GM23338 (cell line): ENCODE results near the gene PARD6B. TPM values are rescaled to one million over a fixed set of nuclear protein-coding genes. Genes with fewer than 3 reads are reported as not detected.

Experiments
- ATAC-seq: fragments of 200-7000 bp; cut with Tn5 transposase; 3 replicates; pipeline ENCODE4 v1.9.1; 2020
- DNase-seq: peaks from one replicate; pipeline ENCODE4 v3.0.0-alpha.2; 2015; ENCODE audit warnings: low spot score
- H2AFZ ChIP-seq: fragments of 200-600 bp; sonication (generic); 2 replicates; pipeline ENCODE4 v1.8.0; 2016; ENCODE audit warnings: antibody characterized with exemption, mild to moderate bottlenecking, moderate library complexity
- H3F3A ChIP-seq: fragments of 200-600 bp; sonication (generic); replicated peaks from 2 replicates; pipeline ENCODE4 v1.8.0; 2017; ENCODE audit warnings: antibody characterized with exemption, mixed run types, low read depth
- H3K27ac ChIP-seq: fragments of 200-600 bp; sonication (generic); 2 replicates; pipeline ENCODE4 v1.6.1; 2016; ENCODE audit warnings: low read depth
- H3K27me3 ChIP-seq: fragments of 200-600 bp; sonication (generic); 2 replicates; pipeline ENCODE4 v1.8.0; 2016; ENCODE audit warnings: mild to moderate bottlenecking, mixed run types, moderate library complexity; ENCODE audit not compliant: insufficient read depth
- H3K36me3 ChIP-seq: fragments of 200-600 bp; sonication (generic); 2 replicates; pipeline ENCODE4 v1.8.0; 2016; ENCODE audit warnings: mild to moderate bottlenecking; ENCODE audit not compliant: insufficient read depth
- H3K4me1 ChIP-seq: fragments of 200-600 bp; sonication (generic); 2 replicates; pipeline ENCODE4 v1.8.0; 2016; ENCODE audit warnings: mild to moderate bottlenecking, moderate library complexity; ENCODE audit not compliant: insufficient read depth
- H3K4me2 ChIP-seq: fragments of 200-600 bp; sonication (generic); 2 replicates; pipeline ENCODE4 v1.7.1; 2017; ENCODE audit warnings: mixed run types
- H3K4me3 ChIP-seq: fragments of 200-600 bp; sonication (generic); 2 replicates; pipeline ENCODE4 v1.6.1; 2016; ENCODE audit warnings: mixed run types
- H3K79me2 ChIP-seq: fragments of 200-600 bp; sonication (generic); replicated peaks from 2 replicates; pipeline ENCODE4 v1.8.0; 2017; ENCODE audit warnings: mild to moderate bottlenecking; ENCODE audit not compliant: insufficient read depth
- H3K9me2 ChIP-seq: fragments of 200-600 bp; sonication (generic); 2 replicates; pipeline ENCODE4 v1.8.0; 2017; ENCODE audit not compliant: insufficient read depth
- H4K20me1 ChIP-seq: fragments of 200-600 bp; sonication (generic); replicated peaks from 2 replicates; pipeline ENCODE4 v1.8.0; 2017; ENCODE audit warnings: mild to moderate bottlenecking; ENCODE audit not compliant: insufficient read depth
- H3K27ac Mint-ChIP-seq: 2 replicates; pipeline ENCODE4 v1.8.0; 2020; ENCODE audit warnings: inconsistent platforms, mild to moderate bottlenecking, moderate library complexity, mixed read lengths
- H3K27me3 Mint-ChIP-seq: 3 replicates; pipeline ENCODE4 v1.8.0; 2022; ENCODE audit warnings: low read depth, mild to moderate bottlenecking, moderate library complexity, mixed read lengths, inconsistent platforms; ENCODE audit not compliant: insufficient read depth, poor library complexity
- H3K36me3 Mint-ChIP-seq: 3 replicates; pipeline ENCODE4 v1.8.0; 2021; ENCODE audit warnings: low read depth, mild to moderate bottlenecking, inconsistent platforms, moderate library complexity, mixed read lengths
- H3K4me1 Mint-ChIP-seq: 3 replicates; pipeline ENCODE4 v1.8.0; 2020; ENCODE audit warnings: mild to moderate bottlenecking, inconsistent platforms, mixed read lengths
- H3K4me3 Mint-ChIP-seq: 3 replicates; pipeline ENCODE4 v1.8.0; 2021; ENCODE audit warnings: moderate library complexity, mild to moderate bottlenecking, inconsistent platforms, mixed read lengths
- H3K9me3 Mint-ChIP-seq: 3 replicates; pipeline ENCODE4 v1.8.0; 2020; ENCODE audit warnings: moderate library complexity, mild to moderate bottlenecking, inconsistent platforms, mixed read lengths
- EZH2phosphoT487 ChIP-seq: fragments of 200-600 bp; sonication (generic); IDR thresholded peaks from one replicate; pipeline ENCODE4 v1.8.1; 2018; ENCODE audit warnings: antibody characterized with exemption; ENCODE audit not compliant: unreplicated experiment
- NANOG ChIP-seq: IDR thresholded peaks from 2 replicates; pipeline ENCODE4 v1.6.1; 2016; ENCODE audit warnings: antibody characterized with exemption, borderline replicate concordance
- ZNF462 ChIP-seq: fragments of 250-450 bp; sonication (Bioruptor Pico); IDR thresholded peaks from 2 replicates; pipeline ENCODE4 v1.5.0; 2020; ENCODE audit warnings: mild to moderate bottlenecking, moderate library complexity
- polyA plus RNA-seq: library from polyadenylated mRNA; unstranded; fragments of >200 nt; fragmentation: Nextera tagmentation; extraction: Ambion mirVana; gene quantifications from 2 replicates; pipeline ENCODE4 v1.2.1, GENCODE V29; 2016
- total RNA-seq: library from RNA; depleted of rRNA; stranded (reverse); fragments of >200 nt; shearing (Covaris generic); gene quantifications from 2 replicates; pipeline ENCODE4 v1.2.3, GENCODE V29; 2014
- TF ChIP-seq, protein P1 (sequence below): IDR thresholded peaks from one replicate; pipeline ENCODE4 v1.6.1; 2018; ENCODE audit warnings: antibody characterized with exemption; ENCODE audit not compliant: unreplicated experiment

Gene PARD6B
- total and polyA plus RNA-seq, 2 experiments from 2014 or later: 23.5 to 29.2 TPM

- no peak overlapping the region for H3K27ac Mint-ChIP-seq
Observed at GRCh38 chr20:50772420-50773185, 41.2 kb downstream of the PARD6B start.

More at GRCh38 chr20:50772420-50773185, 41.2 kb downstream of the PARD6B start:
- no peaks in the 10 kb centered on the region for H3K36me3 Mint-ChIP-seq
- Histone ChIP-seq H3K36me3 (no peaks in the 10 kb centered on the region), H3K79me2 (no peaks in the 10 kb centered on the region), H3K27me3 (no peaks in the 10 kb centered on the region), H3K4me3 (no peak overlapping the region), H3K27ac (no peak overlapping the region), H4K20me1 (no peaks in the 10 kb centered on the region), H3K4me2 (no peak overlapping the region), H3K4me1 (peaks cover 4% of the 10 kb centered on the region), H3K9me2 (no peaks in the 10 kb centered on the region), H3F3A (no peaks in the 10 kb centered on the region), H2AFZ (no peak overlapping the region)
- ATAC-seq (no peak), DNase-seq (no peak)
- no peaks in the 10 kb centered on the region for H3K9me3 Mint-ChIP-seq
- peaks cover 4% of the 10 kb centered on the region for H3K27me3 Mint-ChIP-seq
- no peak overlapping the region for H3K4me3 Mint-ChIP-seq
- TF ChIP-seq, protein P1, sequence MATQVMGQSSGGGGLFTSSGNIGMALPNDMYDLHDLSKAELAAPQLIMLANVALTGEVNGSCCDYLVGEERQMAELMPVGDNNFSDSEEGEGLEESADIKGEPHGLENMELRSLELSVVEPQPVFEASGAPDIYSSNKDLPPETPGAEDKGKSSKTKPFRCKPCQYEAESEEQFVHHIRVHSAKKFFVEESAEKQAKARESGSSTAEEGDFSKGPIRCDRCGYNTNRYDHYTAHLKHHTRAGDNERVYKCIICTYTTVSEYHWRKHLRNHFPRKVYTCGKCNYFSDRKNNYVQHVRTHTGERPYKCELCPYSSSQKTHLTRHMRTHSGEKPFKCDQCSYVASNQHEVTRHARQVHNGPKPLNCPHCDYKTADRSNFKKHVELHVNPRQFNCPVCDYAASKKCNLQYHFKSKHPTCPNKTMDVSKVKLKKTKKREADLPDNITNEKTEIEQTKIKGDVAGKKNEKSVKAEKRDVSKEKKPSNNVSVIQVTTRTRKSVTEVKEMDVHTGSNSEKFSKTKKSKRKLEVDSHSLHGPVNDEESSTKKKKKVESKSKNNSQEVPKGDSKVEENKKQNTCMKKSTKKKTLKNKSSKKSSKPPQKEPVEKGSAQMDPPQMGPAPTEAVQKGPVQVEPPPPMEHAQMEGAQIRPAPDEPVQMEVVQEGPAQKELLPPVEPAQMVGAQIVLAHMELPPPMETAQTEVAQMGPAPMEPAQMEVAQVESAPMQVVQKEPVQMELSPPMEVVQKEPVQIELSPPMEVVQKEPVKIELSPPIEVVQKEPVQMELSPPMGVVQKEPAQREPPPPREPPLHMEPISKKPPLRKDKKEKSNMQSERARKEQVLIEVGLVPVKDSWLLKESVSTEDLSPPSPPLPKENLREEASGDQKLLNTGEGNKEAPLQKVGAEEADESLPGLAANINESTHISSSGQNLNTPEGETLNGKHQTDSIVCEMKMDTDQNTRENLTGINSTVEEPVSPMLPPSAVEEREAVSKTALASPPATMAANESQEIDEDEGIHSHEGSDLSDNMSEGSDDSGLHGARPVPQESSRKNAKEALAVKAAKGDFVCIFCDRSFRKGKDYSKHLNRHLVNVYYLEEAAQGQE: no peak
- no peak for TF ChIP-seq ZNF462 (CRISPR knock-in tag)
- TF ChIP-seq NANOG: no peak
- TF ChIP-seq EZH2phosphoT487: no peak
- H3K4me1 Mint-ChIP-seq: peaks cover 11% of the 10 kb centered on the region
